GM21526 (cell line): Measurements from ENCODE around the gene DLST.

Source experiments
- ATAC-seq: cut with Tn5 transposase; IDR thresholded peaks from one replicate; pipeline ENCODE4 v1.9.1; 2021; ENCODE audit warnings: moderate library complexity; ENCODE audit not compliant: unreplicated experiment, low FRiP score

Gene DLST

GRCh38 chr14:74891870-74892269 lies 10.2 kb downstream of the DLST start:
- no peak for ATAC-seq

DNA sequence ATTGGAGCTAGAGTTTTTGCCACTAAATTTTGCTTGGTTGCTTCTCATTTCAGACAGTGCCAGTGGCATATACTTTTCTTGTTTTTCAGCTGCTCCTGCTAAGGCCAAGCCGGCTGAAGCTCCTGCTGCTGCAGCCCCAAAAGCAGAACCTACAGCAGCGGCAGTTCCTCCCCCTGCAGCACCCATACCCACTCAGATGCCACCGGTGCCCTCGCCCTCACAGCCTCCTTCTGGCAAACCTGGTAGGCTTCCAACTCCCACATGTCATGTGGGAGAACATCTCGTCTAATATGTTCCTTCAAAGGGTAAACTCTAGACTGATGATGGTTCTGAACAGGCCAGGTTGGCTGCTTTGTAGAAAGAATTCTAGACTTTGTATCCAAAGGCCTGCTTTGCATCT lies 11.0 kb downstream of the DLST start:
- ATAC-seq: no peak

- ATAC-seq: peak; percentile 50
Measured at GRCh38 chr14:74893614-74894091, 11.9 kb downstream of the DLST start.

GRCh38 chr14:74896400-74896799 lies 14.7 kb downstream of the DLST start:
- no peak for ATAC-seq

- no peak for ATAC-seq
Measured at GRCh38 chr14:74897642-74898041, 15.9 kb downstream of the DLST start.

DNA sequence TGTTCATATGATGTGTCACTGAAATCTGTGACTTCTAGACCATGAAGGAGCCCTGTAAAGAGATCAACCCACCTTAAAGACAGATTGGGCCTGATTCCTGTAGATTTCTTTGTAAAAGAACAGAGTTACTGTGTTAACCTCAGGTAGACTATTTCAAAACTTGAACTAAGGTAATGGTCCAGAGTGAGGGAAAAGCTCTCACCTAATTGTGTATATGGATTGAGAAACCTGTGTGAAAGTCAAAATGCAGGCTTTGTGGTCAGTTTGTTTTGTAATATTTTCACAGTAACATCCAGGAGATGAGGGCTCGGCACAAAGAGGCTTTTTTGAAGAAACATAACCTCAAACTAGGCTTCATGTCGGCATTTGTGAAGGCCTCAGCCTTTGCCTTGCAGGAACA lies 16.4 kb downstream of the DLST start:
- no peak for ATAC-seq

DNA sequence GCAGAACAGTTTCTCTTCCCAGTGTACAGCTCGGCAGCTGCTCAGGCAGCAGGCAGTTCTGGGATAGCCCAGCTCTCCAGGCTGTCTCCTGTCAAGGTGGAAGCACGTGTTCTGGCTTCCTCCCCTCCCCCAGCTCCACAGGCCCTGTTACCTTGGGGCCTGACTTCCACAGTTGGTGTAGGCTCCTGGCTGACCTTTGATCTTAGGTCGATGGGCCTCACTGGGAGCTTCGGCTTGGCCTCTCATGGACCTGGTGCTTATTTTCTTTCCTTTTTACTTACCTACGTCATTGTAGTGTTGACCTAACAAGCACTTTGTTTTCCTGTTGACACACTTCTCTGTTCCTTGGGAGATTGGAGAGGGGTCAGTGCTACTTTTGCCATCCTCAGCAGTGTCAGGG lies 17.0 kb downstream of the DLST start:
- no peak for ATAC-seq

DNA sequence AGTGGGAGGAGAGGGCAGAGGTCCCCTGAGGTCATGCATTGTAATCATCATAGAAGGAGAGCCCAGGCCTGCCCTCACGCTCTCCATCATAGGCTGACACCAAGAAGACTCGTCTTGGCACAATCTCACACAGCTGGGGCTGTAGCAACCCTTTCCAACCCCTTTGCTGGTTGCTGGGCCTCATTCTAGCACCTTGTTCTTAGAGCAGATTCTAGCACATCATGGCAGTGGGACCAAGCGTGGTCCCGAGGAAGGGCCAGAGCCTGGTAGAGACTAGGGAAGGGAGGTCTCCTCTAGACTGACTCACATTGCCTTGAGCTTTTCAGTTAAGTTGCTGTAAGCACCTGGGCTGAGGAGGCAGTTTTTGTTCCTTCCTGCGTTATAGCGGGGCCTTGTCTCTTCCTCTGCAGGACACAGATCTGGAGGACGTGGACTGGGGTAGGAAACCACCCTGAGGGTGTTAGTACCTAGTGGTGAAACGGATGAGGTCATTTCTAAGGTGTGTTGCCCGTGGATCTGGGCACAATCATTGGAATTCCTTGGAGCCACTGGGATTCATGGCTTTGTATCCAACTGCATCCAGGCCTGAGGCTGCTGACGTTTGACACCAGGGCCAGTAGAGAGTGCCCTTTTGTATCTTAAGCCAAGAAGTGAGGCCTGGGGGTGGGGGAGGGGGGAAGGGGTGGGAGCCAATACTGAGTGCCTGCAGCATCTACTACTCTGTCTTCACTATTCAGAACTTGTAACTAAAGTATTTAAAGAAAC lies 21.4 kb downstream of the DLST start:
- no peak for ATAC-seq

- ATAC-seq: no peak
Measured at GRCh38 chr14:74904635-74905503, 23.2 kb downstream of the DLST start.

DNA sequence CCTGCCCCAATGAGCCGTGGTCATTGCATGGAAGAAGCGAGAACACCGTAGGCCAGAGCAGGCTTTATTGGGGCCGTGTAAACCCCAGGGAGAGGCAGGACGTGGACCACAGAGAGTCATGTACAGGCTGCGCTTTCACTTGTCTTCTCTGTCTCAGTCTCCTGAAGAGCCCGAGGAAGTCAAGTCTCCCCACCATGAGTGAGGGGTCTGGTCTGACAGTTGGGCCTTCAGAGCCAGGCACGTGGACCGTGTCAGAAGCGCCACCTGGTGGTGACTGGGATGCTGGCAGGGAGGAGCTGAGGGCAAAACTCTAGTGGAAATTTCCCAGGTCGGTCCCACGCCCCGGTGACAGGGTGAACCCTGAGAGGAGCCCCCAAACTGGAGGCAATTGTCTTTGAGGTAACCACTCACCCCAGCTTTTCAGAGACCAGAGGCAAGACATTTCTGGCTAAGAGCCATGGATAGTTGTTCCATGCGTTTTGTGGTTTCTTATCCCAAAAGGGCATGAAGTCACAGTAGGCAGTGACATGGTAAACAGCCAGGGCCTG lies 24.0 kb downstream of the DLST start:
- ATAC-seq: no peak

DNA sequence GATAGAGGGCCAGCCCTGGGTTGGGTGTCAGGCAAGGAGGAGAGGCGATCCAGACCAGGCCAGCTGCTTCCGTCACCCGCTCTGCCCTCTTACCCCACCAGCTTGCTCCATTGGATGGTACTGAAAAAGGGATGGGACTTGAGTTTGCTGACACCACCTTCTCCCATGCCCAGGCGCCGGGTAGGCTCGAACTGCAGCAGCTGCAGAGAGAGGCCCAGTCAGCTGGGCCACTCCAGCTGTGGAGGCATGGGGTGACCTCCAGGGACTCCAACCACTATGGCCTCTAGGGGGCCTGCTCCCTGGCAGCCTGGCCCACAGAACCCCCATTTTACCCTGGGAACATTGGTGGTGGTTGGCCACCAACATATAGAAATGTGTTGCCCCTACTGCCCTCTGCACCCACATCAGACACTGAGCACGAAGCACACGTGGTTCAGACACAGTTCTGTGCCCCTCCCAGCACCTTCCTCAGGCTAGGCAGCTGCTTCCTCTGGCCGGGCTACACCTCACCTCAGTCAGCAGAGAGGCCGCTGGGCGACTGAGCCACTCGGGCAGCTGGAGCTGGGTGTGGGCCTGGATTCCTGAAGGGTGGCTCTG lies 25.3 kb downstream of the DLST start:
- no peak for ATAC-seq

DNA sequence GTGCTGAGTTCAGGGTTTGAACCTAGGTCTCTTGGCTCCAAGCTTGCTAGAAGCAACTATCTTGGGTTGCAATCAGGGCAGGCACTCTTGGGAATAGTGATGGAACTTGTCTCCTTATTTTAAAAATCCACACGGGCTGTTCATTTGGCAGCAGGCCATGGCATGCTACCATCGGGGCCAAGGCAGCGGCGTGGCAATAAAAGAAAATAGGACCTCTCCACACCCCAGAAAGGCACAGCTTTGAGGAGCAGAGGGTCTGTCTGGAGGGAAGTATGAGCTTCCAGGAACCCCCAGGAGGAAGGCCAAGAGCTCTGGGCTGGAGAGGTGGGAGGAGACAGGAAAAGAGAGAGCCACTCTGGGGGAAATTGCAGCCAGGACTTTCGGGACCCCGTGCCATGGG lies 26.0 kb downstream of the DLST start:
- ATAC-seq: no peak

- ATAC-seq: no peak
Measured at GRCh38 chr14:74908861-74909341, 27.2 kb downstream of the DLST start.

GRCh38 chr14:74909501-74909900 lies 27.8 kb downstream of the DLST start:
- no peak for ATAC-seq

DNA sequence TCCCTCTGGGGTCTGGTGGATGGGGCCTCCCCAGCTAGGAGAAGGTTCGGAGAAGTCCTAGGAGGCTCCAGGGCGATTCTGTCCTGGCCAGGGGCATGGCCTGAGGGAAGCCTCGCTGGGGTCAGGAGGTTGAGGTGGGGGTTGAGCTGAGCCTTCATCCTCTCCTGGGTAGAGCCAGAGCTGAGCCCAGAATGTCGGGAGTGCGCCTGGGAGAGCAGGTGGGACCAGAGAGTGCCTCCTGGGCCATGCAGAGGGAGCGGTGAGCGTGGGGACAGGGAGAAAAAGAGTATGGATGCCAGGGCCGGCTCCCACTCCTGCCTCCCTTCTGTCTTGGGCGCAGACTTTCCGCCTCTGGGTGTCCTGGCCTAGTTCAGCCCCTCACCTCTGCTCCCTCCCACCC lies 28.2 kb downstream of the DLST start:
- no peak for ATAC-seq

DNA sequence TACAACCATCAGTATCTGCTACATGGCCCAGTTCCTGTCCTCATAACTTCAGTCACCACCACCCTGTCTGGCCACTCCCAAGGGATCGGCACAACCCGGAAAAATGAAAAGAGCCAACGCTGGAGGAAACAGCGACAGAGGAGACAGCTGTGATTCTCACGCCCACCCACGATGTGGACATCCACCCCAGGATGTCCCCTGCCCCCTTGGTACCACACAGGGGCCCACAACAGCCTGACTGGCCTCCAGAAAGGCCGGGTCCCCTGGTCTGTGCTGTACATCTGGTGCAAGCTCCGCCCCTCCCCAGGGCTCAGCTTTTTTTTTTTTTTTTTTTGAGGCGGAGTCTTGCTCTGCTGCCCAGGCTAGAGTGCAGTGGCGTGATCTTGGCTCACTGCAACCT lies 28.8 kb downstream of the DLST start:
- no peak for ATAC-seq

DNA sequence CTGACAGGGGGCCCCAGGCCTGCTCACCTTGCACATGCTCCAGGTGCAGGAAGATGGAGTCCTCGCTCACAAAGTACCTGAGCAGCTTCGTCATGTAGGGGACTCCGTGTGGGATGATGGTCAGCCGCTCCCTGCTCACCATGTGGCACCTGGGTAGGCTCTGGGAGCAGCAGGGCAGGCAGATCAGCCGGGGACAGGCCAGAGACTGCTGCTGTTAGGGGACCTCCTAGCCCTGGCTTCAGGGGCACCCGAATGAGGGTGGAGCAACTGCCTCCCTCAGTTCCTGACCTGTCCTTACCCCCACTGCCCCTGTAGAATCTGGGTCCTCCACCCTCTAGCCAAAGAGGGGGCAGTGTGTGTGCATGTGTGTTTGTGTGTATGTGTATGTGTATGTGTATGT lies 29.5 kb downstream of the DLST start:
- ATAC-seq: no peak

DNA sequence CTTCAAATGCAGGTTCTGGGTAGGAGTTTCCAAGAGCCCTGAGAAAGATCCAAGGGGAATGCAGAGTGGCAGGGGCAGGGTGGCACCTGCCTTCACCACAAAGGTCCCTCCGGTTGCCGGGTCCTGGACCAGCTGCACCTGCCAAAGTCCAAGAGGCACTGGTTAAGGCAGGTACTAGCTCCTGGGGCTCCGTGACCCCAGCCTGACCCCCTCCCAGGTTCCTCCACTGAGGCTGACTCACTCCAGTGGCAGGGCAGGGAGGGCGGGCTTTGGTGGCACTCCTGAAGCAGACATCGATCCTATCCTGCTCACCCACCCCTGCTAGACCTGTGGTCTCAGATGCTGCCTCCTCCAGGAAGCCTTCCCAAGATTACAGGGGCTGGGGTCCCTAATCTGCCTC lies 30.0 kb downstream of the DLST start:
- ATAC-seq: no peak

DNA sequence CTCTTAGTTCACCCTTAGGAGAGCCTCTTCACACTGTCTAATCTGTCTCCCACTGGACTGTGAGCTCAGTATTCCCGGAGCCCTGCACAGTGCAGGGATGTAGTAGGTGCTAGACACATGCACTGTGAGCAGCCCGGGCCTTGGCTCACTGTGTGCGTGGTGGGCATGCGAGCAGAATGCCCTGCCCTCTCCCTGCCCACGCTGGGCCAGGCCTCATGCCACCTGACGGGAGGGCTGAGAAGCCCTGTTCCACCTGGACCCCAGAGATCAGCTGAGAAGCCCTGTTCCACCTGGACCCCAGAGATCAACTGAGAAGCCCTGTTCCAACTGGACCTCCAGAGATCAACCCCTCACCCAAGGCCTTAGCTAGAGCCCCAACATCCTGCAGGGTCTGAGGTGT lies 30.4 kb downstream of the DLST start:
- ATAC-seq: no peak

DNA sequence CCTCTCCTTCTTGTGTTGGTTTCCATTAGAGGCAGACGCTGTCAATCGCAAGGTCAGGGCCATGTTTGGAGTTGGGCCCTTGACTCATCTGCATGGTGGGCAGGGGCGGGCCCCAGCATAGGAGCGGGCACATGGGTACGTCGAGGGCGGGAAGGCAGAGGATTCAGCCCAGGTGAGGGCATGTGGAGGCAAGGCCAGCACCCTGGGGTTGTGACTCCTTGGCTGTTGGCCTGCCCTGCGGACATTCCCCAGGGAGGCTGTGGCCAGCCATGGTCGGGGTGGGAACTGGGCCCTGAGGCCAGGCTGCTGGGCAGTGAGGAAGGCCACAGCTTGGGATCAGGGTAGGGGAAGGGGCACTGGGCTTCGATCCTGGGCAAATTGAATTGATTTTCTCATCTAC lies 31.1 kb downstream of the DLST start:
- ATAC-seq: no peak

DNA sequence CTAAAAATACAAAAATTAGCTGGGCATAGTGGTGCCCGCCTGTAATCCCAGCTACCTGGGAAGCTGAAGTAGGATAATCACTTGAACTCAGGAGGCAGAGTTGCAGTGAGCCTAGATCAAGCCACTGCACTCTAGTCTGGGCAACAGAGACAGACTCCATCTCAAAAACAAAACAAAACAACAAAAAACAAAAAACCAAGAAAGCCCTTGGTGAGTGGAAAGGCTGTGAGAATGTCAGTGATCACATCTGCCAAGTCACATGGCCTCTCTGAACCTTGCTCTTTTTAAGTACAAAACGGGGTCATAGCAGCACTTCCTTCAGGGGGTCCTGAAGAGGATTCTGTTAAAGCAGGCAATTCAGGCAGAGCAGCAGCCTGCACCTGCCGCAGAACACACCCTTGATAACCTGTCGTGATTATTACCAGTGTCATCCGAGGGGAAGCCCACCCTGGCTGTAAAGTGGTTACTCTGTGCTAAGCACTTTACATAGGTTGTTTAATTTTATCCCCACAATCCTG lies 31.7 kb downstream of the DLST start:
- no peak for ATAC-seq
